IMR-90 (cell line): ENCODE results near the gene DUOX2. TPM values are rescaled to one million over a fixed set of nuclear protein-coding genes. Genes with fewer than 3 reads are reported as not detected.

Experiments
- ATAC-seq: fragments of 200-7000 bp; cut with Tn5 transposase; 2 replicates; pipeline ENCODE4 v1.9.1; 2020; ENCODE audit warnings: low read depth, mild to moderate bottlenecking, moderate library complexity
- BruUV-seq: library from RNA; stranded (reverse); fragments of 400-500 nt; replicated peaks from 2 replicates; lab custom pipeline; 2021; lab: Mats Ljungman, UMichigan
- CTCF ChIA-PET: fragments of 300-600 bp; formaldehyde crosslinking; extraction: SDS; loops from one replicate; lab custom pipeline; 2021; ENCODE audit warnings: antibody characterized with exemption; lab: Yijun Ruan, JAX
- POLR2A ChIA-PET: fragments of 300-600 bp; sonication (Branson Sonifier 250); formaldehyde crosslinking; loops from one replicate; lab custom pipeline; 2022; ENCODE audit warnings: antibody characterized with exemption; ENCODE audit not compliant: unreplicated experiment; lab: Charles Lee
- DNase-seq: peaks from one replicate; pipeline ENCODE4 v3.0.0; 2013
- H2AFZ ChIP-seq: replicated peaks from 2 replicates; pipeline ENCODE3; 2013; ENCODE audit warnings: low read length, mild to moderate bottlenecking; ENCODE audit not compliant: poor library complexity
- H2AK5ac ChIP-seq: 2 replicates; pipeline ENCODE4 v1.6.1; 2013; ENCODE audit warnings: low read depth, low read length, inconsistent platforms
- H2AK9ac ChIP-seq: replicated peaks from 2 replicates; pipeline ENCODE3; 2013; ENCODE audit warnings: mild to moderate bottlenecking, low read depth, low read length, moderate library complexity; ENCODE audit not compliant: poor library complexity
- H2BK120ac ChIP-seq: 2 replicates; pipeline ENCODE4 v1.6.1; 2013; ENCODE audit warnings: low read depth, low read length, inconsistent platforms
- H2BK15ac ChIP-seq: 3 replicates; pipeline ENCODE4 v1.6.1; 2013; ENCODE audit warnings: low read depth, low read length, inconsistent platforms
- H2BK20ac ChIP-seq: 2 replicates; pipeline ENCODE4 v1.6.1; 2013; ENCODE audit warnings: low read depth, mild to moderate bottlenecking, inconsistent platforms, low read length, moderate library complexity
- H2BK5ac ChIP-seq: 2 replicates; pipeline ENCODE4 v1.6.1; 2013; ENCODE audit warnings: mild to moderate bottlenecking, low read depth, low read length, inconsistent platforms; ENCODE audit not compliant: poor library complexity, severe bottlenecking
- H3K14ac ChIP-seq: replicated peaks from 2 replicates; pipeline ENCODE4 v1.6.1; 2013; ENCODE audit warnings: low read depth, low read length, inconsistent platforms
- H3K18ac ChIP-seq: 2 replicates; pipeline ENCODE4 v1.6.1; 2013; ENCODE audit warnings: low read depth, low read length, control low read depth
- H3K23ac ChIP-seq: 2 replicates; pipeline ENCODE4 v1.6.1; 2013; ENCODE audit warnings: low read depth, low read length, inconsistent platforms
- H3K27ac ChIP-seq: 2 replicates; pipeline ENCODE4 v1.5.1; 2013; ENCODE audit warnings: mild to moderate bottlenecking, control low read depth, low read length; ENCODE audit not compliant: insufficient read depth
- H3K27me3 ChIP-seq: 2 replicates; pipeline ENCODE4 v1.6.1; 2013; ENCODE audit warnings: low read length; ENCODE audit not compliant: control insufficient read depth, insufficient read depth
- H3K36me3 ChIP-seq: 2 replicates; pipeline ENCODE4 v1.6.1; 2013; ENCODE audit warnings: low read length, mixed read lengths; ENCODE audit not compliant: control insufficient read depth, insufficient read depth
- H3K4ac ChIP-seq: 2 replicates; pipeline ENCODE4 v1.6.1; 2013; ENCODE audit warnings: low read depth, low read length, inconsistent platforms
- H3K4me1 ChIP-seq: 2 replicates; pipeline ENCODE4 v1.6.1; 2013; ENCODE audit warnings: low read length, mixed read lengths; ENCODE audit not compliant: control insufficient read depth, insufficient read depth
- H3K4me2 ChIP-seq: 2 replicates; pipeline ENCODE4 v1.6.1; 2013; ENCODE audit warnings: low read depth, mild to moderate bottlenecking, control low read depth, low read length, moderate library complexity
- H3K4me3 ChIP-seq: 2 replicates; pipeline ENCODE4 v1.5.1; 2013; ENCODE audit warnings: low read depth, mild to moderate bottlenecking, control low read depth, low read length, moderate library complexity; ENCODE audit not compliant: insufficient read depth
- H3K56ac ChIP-seq: 2 replicates; pipeline ENCODE4 v1.6.1; 2013; ENCODE audit warnings: low read length, inconsistent platforms; ENCODE audit not compliant: insufficient read depth; ENCODE audit errors: extremely low read depth
- H3K79me1 ChIP-seq, 2 experiments: 2 replicates each; pipeline ENCODE4 v1.6.1; 2013; ENCODE audit warnings: low read length in 2 of 2, inconsistent platforms in 1 of 2, low read depth in 1 of 2
- H3K9ac ChIP-seq: 2 replicates; pipeline ENCODE4 v1.6.1; 2013; ENCODE audit warnings: low read depth, low read length, control low read depth
- H3K9me1 ChIP-seq: 2 replicates; pipeline ENCODE4 v1.6.1; 2013; ENCODE audit warnings: low read length, inconsistent platforms; ENCODE audit not compliant: insufficient read depth
- H3K9me3 ChIP-seq: 2 replicates; pipeline ENCODE4 v1.6.1; 2013; ENCODE audit warnings: low read length; ENCODE audit not compliant: control insufficient read depth, insufficient read depth
- H4K20me1 ChIP-seq: 2 replicates; pipeline ENCODE4 v1.6.1; 2013; ENCODE audit warnings: low read length, inconsistent platforms; ENCODE audit not compliant: insufficient read depth
- H4K5ac ChIP-seq: 2 replicates; pipeline ENCODE4 v1.6.1; 2013; ENCODE audit warnings: mild to moderate bottlenecking, low read depth, low read length, control low read depth
- H4K8ac ChIP-seq, 2 experiments: 2 replicates each; pipeline ENCODE4 v1.6.1; 2013; ENCODE audit warnings: low read depth in 2 of 2, low read length in 2 of 2, control low read depth in 1 of 2, inconsistent platforms in 1 of 2
- H4K91ac ChIP-seq: 2 replicates; pipeline ENCODE4 v1.6.1; 2013; ENCODE audit warnings: low read depth, low read length, inconsistent platforms; ENCODE audit not compliant: insufficient read depth
- BHLHE40 ChIP-seq: fragments of 150-350 bp; IDR thresholded peaks from 2 replicates; pipeline ENCODE4 v1.6.1; 2016; ENCODE audit warnings: mild to moderate bottlenecking, low read depth, low read length
- CEBPB ChIP-seq: IDR thresholded peaks from 2 replicates; pipeline ENCODE4 v1.6.1; 2012; ENCODE audit warnings: low read depth, low read length, improper control_type of control experiment
- CHD1 ChIP-seq: IDR thresholded peaks from 2 replicates; pipeline ENCODE4 v1.6.1; 2012; ENCODE audit warnings: low read depth, low read length, improper control_type of control experiment
- ELK1 ChIP-seq: fragments of 150-350 bp; IDR thresholded peaks from 2 replicates; pipeline ENCODE4 v1.6.1; 2016; ENCODE audit warnings: low read depth, mild to moderate bottlenecking, low read length, moderate library complexity, borderline replicate concordance
- FOS ChIP-seq: fragments of 150-350 bp; IDR thresholded peaks from 2 replicates; pipeline ENCODE4 v1.6.1; 2016; ENCODE audit warnings: low read depth, low read length
- MAZ ChIP-seq: IDR thresholded peaks from 2 replicates; pipeline ENCODE4 v1.6.1; 2012; ENCODE audit warnings: low read depth, mild to moderate bottlenecking, low read length, improper control_type of control experiment, moderate library complexity, borderline replicate concordance
- NFE2L2 ChIP-seq: fragments of 150-350 bp; IDR thresholded peaks from 2 replicates; pipeline ENCODE4 v1.6.1; 2016; ENCODE audit warnings: low read depth, mild to moderate bottlenecking, low read length
- RAD21 ChIP-seq: IDR thresholded peaks from 2 replicates; pipeline ENCODE4 v1.6.1; 2012; ENCODE audit warnings: low read length, improper control_type of control experiment
- USF2 ChIP-seq: fragments of 150-350 bp; IDR thresholded peaks from 2 replicates; pipeline ENCODE4 v1.6.1; 2017; ENCODE audit warnings: mild to moderate bottlenecking, antibody characterized with exemption, low read length, low read depth
- WGBS, 2 experiments: methylation state at CpG; one replicate each; pipeline versions ENCODE4 v1.1.5 to v1.1.7; 2013; ENCODE audit warnings: missing lambda C conversion rate in 2 of 2; ENCODE audit not compliant: insufficient read length in 1 of 2; ENCODE audit errors: extremely low coverage in 2 of 2; 5-methylcytosine and 5-hydroxymethylcytosine counted together
- dilution Hi-C: fragments of 300-500 bp; cut with HindIII; formaldehyde crosslinking; loops from one replicate; pipeline ENCODE4 v1.14.3; 2018; ENCODE audit warnings: low sequenced_read_pairs; ENCODE audit not compliant: unreplicated experiment
- in situ Hi-C: fragments of 300-500 bp; cut with MboI; formaldehyde crosslinking; loops from 3 replicates; pipeline ENCODE4 v1.14.3; 2019; ENCODE audit warnings: low sequenced_read_pairs, inconsistent platforms, mixed read lengths
- intact Hi-C: fragments of 100-400 bp; cut with micrococcal nuclease; formaldehyde crosslinking; loops from 2 replicates; pipeline ENCODE4 v1.10.0; 2022
- polyA plus RNA-seq, 3 experiments: library from polyadenylated mRNA; depleted of rRNA; stranded (reverse); fragments of >200 nt; gene quantifications; 2 replicates each; pipeline ENCODE4 v1.2.3, GENCODE V29; 2012; ENCODE audit warnings: low replicate concordance in 1 of 3
- total RNA-seq: library from RNA; depleted of rRNA; stranded (reverse); fragments of >200 nt; gene quantifications from 2 replicates; pipeline ENCODE4 v1.2.3, GENCODE V29; 2012

The DUOX2 gene
- total and polyA plus RNA-seq, 2 of the 4 experiments (the other 2 are of a cell fraction), result not detected

GRCh38 chr15:45064386-45064785 lies 49.6 kb downstream of the DUOX2 start:
- Histone ChIP-seq H3K4me1 (peaks cover 4% of the 10 kb centered on the region; the same call in 1 of the 2 replicates), H3K18ac (no peak overlapping the region), H3K79me1 (no peaks in the 10 kb centered on the region), H3K4me2 (peak overlapping the region; percentile 6), H2BK20ac (no peak overlapping the region), H4K8ac (no peak overlapping the region), H3K27me3 (no peaks in the 10 kb centered on the region), H3K56ac (no peak overlapping the region), H3K9me3 (no peaks in the 10 kb centered on the region), H3K14ac (no peak overlapping the region), H4K91ac (no peak overlapping the region), H3K4me3 (no peak overlapping the region), H3K36me3 (peaks cover 2% of the 10 kb centered on the region; the same call in 1 of the 2 replicates), H2BK15ac (no peak overlapping the region), H2AK9ac (no peak overlapping the region), H3K27ac (no peak overlapping the region), H3K9ac (no peak overlapping the region), H2BK5ac (no peak overlapping the region), H2BK120ac (no peak overlapping the region), H2AK5ac (no peak overlapping the region), H3K4ac (no peak overlapping the region), H4K20me1 (no peaks in the 10 kb centered on the region), H3K9me1 (no peaks in the 10 kb centered on the region), H2AFZ (no peak overlapping the region), H3K23ac (no peak overlapping the region), H4K5ac (no peak overlapping the region)
- CTCF ChIA-PET, result no interaction called here
- intact Hi-C loops (no loop called here), dilution Hi-C loops (no loop called here), in situ Hi-C loops (no loop called here)
- peak; percentile 67 for ATAC-seq
- POLR2A ChIA-PET, result no interaction called here
- DNase-seq, result peak; percentile 45
- BruUV-seq, result no TSS peak
- no CpG with 5 or more reads among the region's 4 CpGs for WGBS, 2 experiments
- no peak for TF ChIP-seq MAZ
- no peak for TF ChIP-seq CEBPB
- TF ChIP-seq USF2, result no peak
- TF ChIP-seq NFE2L2, result no peak
- no peak for TF ChIP-seq FOS
- no peak for TF ChIP-seq ELK1
- no peak for TF ChIP-seq BHLHE40
- no peak for TF ChIP-seq CHD1
- no peak for TF ChIP-seq RAD21
